Smooth muscle cell of the coronary artery (primary cell): ENCODE measurements around the gene UBA1. TPM values are rescaled to one million over a fixed set of nuclear protein-coding genes. Genes with fewer than 3 reads are reported as not detected.

Source experiments
- total RNA-seq: library from RNA; depleted of rRNA; stranded (reverse); fragments of >200 nt; gene quantifications from 2 replicates; pipeline ENCODE4 v1.2.3, GENCODE V29; 2014; ENCODE audit warnings: low replicate concordance

UBA1 gene
- total RNA-seq, result 106 and 131 TPM in 2 replicates

DNA sequence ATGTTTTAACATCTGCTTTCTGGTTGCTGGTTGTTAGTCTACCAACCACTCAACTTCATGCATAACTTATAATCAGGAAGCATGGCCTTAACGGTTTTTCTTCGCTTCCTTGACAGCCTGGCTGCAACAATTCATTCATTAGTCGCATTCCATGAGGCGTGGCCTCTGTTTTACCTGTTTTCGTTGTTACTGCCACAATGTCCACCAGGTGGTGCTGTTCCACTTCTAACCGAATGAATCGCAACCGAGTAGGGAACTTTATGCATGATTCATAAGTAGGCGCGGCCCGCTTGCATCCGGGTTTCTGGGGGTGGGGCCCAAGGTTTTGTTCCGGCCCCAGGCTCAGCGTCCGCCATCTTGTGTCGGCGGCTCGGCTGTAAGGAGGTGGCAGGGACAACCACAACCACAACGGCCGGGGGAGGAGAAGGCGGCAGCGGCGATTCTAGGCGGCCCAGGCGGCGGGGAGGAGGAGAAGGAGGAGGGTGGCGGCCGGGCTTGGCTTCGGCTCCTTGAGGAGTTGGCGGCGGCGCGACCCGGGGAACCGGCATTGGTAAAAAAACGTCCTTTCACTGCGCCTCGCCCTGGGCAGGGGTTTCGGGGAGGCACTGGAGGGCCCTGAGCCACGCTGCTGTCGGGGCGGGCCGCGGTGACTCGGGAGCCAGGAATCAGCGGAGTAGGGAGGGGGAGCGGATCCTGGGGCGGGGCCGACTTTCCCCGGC is at the start of gene UBA1:
Gene UBA1, plus strand, starts transcription at position 355 of the 719 bp plus-strand sequence. CDS start 4,974 bp downstream, outside the sequence.

GRCh38 chrX:47144626-47145394 is 48.8 kb upstream of the UBA1 start, which contains the start of the genes NDUFB11 and RBM10:
Gene NDUFB11, minus strand, starts transcription at chrX:47144702. Its CDS starts 23 bp downstream, at chrX:47144679.
Gene RBM10, plus strand, starts transcription at chrX:47145221. Its CDS starts 2,261 bp downstream, at chrX:47147482.

GRCh38 chrX:47218280-47218919 is 24.8 kb downstream of the UBA1 start, which contains the start of gene CDK16:
Gene CDK16, plus strand, starts transcription at chrX:47218681. Its CDS starts 4,877 bp downstream, at chrX:47223558.

DNA sequence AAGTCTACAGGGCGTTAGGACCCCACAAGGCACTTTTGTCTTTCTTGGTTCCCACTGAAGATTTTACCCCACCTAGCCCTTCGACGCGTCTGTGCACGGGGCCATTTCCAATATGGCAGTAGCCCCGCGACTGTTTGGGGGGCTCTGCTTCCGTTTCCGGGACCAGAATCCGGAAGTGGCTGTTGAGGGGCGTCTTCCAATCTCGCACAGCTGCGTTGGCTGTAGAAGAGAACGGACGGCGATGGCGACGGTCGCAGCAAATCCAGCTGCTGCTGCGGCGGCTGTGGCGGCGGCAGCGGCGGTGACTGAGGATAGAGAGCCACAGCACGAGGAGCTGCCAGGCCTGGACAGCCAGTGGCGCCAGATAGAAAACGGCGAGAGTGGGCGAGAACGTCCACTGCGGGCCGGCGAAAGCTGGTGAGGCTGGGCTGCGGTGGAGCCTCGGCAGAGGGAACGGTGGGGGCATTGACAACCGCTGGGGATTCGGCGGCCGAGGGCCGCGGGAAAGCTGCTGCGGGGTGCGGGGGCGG is 39.2 kb downstream of the UBA1 start, which contains the start of gene USP11:
Gene USP11, plus strand, starts transcription at position 207 of the 530 bp plus-strand sequence. Its CDS starts 35 bp downstream, at position 242.

Other genes starting within 250 kb of the UBA1 start
- gene RGN, start 115.4 kb upstream of the UBA1 start, total RNA-seq, result 1.5 and 5.6 TPM in 2 replicates
- 36.4 and 91.0 TPM in 2 replicates for gene NDUFB11, start 49.1 kb upstream of the UBA1 start, total RNA-seq
- 44.3 and 49.5 TPM in 2 replicates for gene RBM10, start 48.6 kb upstream of the UBA1 start, total RNA-seq
- gene CDK16, start 24.9 kb downstream of the UBA1 start, total RNA-seq, result 39.4 and 58.6 TPM in 2 replicates
- gene USP11, start 39.2 kb downstream of the UBA1 start, total RNA-seq, result 43.2 and 63.9 TPM in 2 replicates
- 0.12 TPM in 1 of 2 replicates, not detected in the other for gene ZNF157, start 176.7 kb downstream of the UBA1 start, total RNA-seq